ENCODE results near the gene STK25.

DNA sequence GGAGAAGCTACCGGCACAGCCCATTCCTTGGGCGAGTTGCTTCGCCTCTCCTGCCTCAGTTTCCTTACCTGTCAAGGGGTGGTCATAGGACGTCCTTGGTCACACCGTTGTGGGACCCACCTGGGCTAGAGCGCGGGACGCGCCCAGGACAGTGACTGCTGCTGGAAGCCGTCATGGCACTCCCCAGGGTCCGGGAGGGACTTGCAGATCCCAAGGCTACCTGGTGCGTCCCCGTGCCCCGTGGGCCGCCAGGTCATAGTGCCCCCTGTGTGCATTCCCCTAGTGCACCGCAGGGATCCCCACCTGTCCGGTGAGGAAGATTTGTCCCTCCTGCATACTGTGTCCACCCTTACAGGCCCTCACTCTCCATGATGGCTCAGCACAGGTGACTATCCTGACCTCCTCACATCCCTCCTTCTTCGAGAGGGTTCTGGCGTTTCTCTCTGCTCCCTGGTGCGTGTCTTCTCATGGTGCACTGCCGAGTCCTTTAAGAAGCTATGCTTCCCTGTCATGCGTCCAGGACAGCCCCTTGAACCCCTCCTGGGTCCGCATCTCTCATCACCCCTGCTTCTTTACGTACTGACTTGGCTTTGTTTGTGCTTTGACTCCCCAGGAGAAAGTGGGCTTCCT is 886 bp upstream of the STK25 start:
- TF ChIP-seq EP300 (IDR thresholded peaks at IDR 0.05; ENCODE audit: borderline replicate concordance in 1 of 2, low read depth in 2 of 2, low read length in 2 of 2) (no peak), BRCA1 (IDR thresholded peaks at IDR 0.05; ENCODE audit: low read depth, low read length) (no peak), TAF1 (IDR thresholded peaks at IDR 0.05; ENCODE audit: low read depth, low read length) (no peak), CEBPB (IDR thresholded peaks at IDR 0.05; ENCODE audit: low read depth, low read length) (no peak), SIN3A (conservative IDR thresholded peaks at IDR 0.05 in 1 of 2, IDR thresholded peaks at IDR 0.05 in 1 of 2; ENCODE audit: low read depth in 1 of 2, low read length in 2 of 2) (no peak), SIX5 (IDR thresholded peaks at IDR 0.05; ENCODE audit: low read depth, low read length) (no peak), HDAC2 (IDR thresholded peaks at IDR 0.05; ENCODE audit: borderline replicate concordance in 1 of 2, low read depth in 2 of 2, low read length in 2 of 2) (no peak), CTBP2 (IDR thresholded peaks at IDR 0.05; ENCODE audit: borderline replicate concordance, insufficient read depth, insufficient read length, low read length) (no peak), JUND (IDR thresholded peaks at IDR 0.05; ENCODE audit: low read length) (no peak), POLR2AphosphoS5 (IDR thresholded peaks at IDR 0.05; ENCODE audit: low read depth, low read length) (peak; percentile 5; the same call in 1 of the 2 replicates), RAD21 (IDR thresholded peaks at IDR 0.05 in 1 of 2, conservative IDR thresholded peaks at IDR 0.05 in 1 of 2; ENCODE audit: low read depth in 2 of 2, low read length in 2 of 2) (no peak), CHD1 (IDR thresholded peaks at IDR 0.05; ENCODE audit: low read depth, low read length) (no peak)
- TF ChIP-seq, protein P1, sequence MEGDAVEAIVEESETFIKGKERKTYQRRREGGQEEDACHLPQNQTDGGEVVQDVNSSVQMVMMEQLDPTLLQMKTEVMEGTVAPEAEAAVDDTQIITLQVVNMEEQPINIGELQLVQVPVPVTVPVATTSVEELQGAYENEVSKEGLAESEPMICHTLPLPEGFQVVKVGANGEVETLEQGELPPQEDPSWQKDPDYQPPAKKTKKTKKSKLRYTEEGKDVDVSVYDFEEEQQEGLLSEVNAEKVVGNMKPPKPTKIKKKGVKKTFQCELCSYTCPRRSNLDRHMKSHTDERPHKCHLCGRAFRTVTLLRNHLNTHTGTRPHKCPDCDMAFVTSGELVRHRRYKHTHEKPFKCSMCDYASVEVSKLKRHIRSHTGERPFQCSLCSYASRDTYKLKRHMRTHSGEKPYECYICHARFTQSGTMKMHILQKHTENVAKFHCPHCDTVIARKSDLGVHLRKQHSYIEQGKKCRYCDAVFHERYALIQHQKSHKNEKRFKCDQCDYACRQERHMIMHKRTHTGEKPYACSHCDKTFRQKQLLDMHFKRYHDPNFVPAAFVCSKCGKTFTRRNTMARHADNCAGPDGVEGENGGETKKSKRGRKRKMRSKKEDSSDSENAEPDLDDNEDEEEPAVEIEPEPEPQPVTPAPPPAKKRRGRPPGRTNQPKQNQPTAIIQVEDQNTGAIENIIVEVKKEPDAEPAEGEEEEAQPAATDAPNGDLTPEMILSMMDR (IDR thresholded peaks at IDR 0.05; ENCODE audit: control extremely low read depth in 1 of 3, insufficient read depth in 1 of 3, low read depth in 1 of 3, low read length in 3 of 3), result no peak
